Neural progenitor cell (in vitro differentiated cells): ENCODE measurements around the gene MLKL. TPM values are rescaled to one million over a fixed set of nuclear protein-coding genes. Genes with fewer than 3 reads are reported as not detected.

ENCODE experiments used
- DNase-seq: peaks from one replicate; pipeline ENCODE4 v3.0.0-alpha.2; 2016; ENCODE audit warnings: low spot score
- H2AFZ ChIP-seq: fragments of 200-600 bp; sonication (generic); replicated peaks from 2 replicates; pipeline ENCODE4 v1.6.1; 2016; ENCODE audit warnings: antibody characterized with exemption
- H3F3A ChIP-seq: fragments of 200-600 bp; sonication (generic); 2 replicates; pipeline ENCODE4 v1.6.1; 2016; ENCODE audit warnings: antibody characterized with exemption, low read depth
- H3K27ac ChIP-seq: fragments of 200-600 bp; sonication (generic); 2 replicates; pipeline ENCODE4 v1.5.1; 2016; ENCODE audit warnings: mild to moderate bottlenecking
- H3K27me3 ChIP-seq: fragments of 200-600 bp; sonication (generic); 2 replicates; pipeline ENCODE4 v1.6.1; 2016; ENCODE audit warnings: mild to moderate bottlenecking, moderate library complexity
- H3K36me3 ChIP-seq: fragments of 200-600 bp; sonication (generic); 2 replicates; pipeline ENCODE4 v1.5.1; 2016
- H3K4me1 ChIP-seq: fragments of 200-600 bp; sonication (generic); 2 replicates; pipeline ENCODE4 v1.6.1; 2016; ENCODE audit warnings: mixed run types
- H3K4me2 ChIP-seq: fragments of 200-600 bp; sonication (generic); 2 replicates; pipeline ENCODE4 v1.6.1; 2016
- H3K4me3 ChIP-seq: fragments of 200-600 bp; sonication (generic); 2 replicates; pipeline ENCODE4 v1.5.1; 2016
- H3K79me2 ChIP-seq: fragments of 200-600 bp; sonication (generic); 2 replicates; pipeline ENCODE4 v1.6.1; 2016; ENCODE audit warnings: low read depth
- H3K9ac ChIP-seq: fragments of 200-600 bp; sonication (generic); 2 replicates; pipeline ENCODE4 v1.6.1; 2016
- H3K9me3 ChIP-seq: fragments of 200-600 bp; sonication (generic); 2 replicates; pipeline ENCODE4 v1.5.1; 2016; ENCODE audit warnings: low read depth
- H4K20me1 ChIP-seq: fragments of 200-600 bp; sonication (generic); 2 replicates; pipeline ENCODE4 v1.6.1; 2016; ENCODE audit warnings: low read depth
- H3K27ac Mint-ChIP-seq: 3 replicates; pipeline ENCODE4 v1.8.0; 2021; ENCODE audit warnings: mixed read lengths
- H3K27me3 Mint-ChIP-seq: 2 replicates; pipeline ENCODE4 v1.8.0; 2022; ENCODE audit warnings: low read depth, mild to moderate bottlenecking, inconsistent platforms, moderate library complexity, mixed read lengths; ENCODE audit not compliant: insufficient read depth
- H3K36me3 Mint-ChIP-seq: 3 replicates; pipeline ENCODE4 v1.8.0; 2021; ENCODE audit warnings: mixed read lengths
- H3K4me1 Mint-ChIP-seq: 3 replicates; pipeline ENCODE4 v1.8.0; 2021; ENCODE audit warnings: mixed read lengths
- H3K4me3 Mint-ChIP-seq: 3 replicates; pipeline ENCODE4 v1.8.0; 2021; ENCODE audit warnings: mild to moderate bottlenecking, moderate library complexity, mixed read lengths
- H3K9me3 Mint-ChIP-seq: 3 replicates; pipeline ENCODE4 v1.8.0; 2020; ENCODE audit warnings: mixed read lengths
- EZH2 ChIP-seq: fragments of 200-600 bp; sonication (generic); IDR thresholded peaks from 2 replicates; pipeline ENCODE4 v1.6.1; 2017; ENCODE audit warnings: antibody characterized with exemption, mild to moderate bottlenecking, moderate library complexity
- EZH2phosphoT487 ChIP-seq: fragments of 200-600 bp; sonication (generic); IDR thresholded peaks from 2 replicates; pipeline ENCODE4 v1.6.1; 2017; ENCODE audit warnings: antibody characterized with exemption
- total RNA-seq: library from RNA; depleted of rRNA; stranded (reverse); fragments of >200 nt; gene quantifications from 2 replicates; pipeline ENCODE4 v1.2.3, GENCODE V29; 2015; ENCODE audit warnings: low replicate concordance
- TF ChIP-seq, protein P1 (sequence below): fragments of 200-600 bp; sonication (generic); IDR thresholded peaks from 2 replicates; pipeline ENCODE4 v1.5.1; 2017; ENCODE audit warnings: antibody characterized with exemption, mild to moderate bottlenecking

Gene MLKL
- total RNA-seq, 1 donor from 2014 or later: 0.04 TPM

GRCh38 chr16:74626741-74627416 is 73.8 kb downstream of the MLKL start:
- Histone ChIP-seq H3K9ac (no peak overlapping the region), H3K4me2 (no peak overlapping the region), H3K9me3 (no peaks in the 10 kb centered on the region), H3K27ac (no peak overlapping the region), H3F3A (peaks cover 4% of the 10 kb centered on the region), H3K27me3 (no peaks in the 10 kb centered on the region), H2AFZ (no peak overlapping the region), H4K20me1 (peaks cover 30% of the 10 kb centered on the region), H3K4me1 (no peaks in the 10 kb centered on the region), H3K79me2 (peaks cover 4% of the 10 kb centered on the region), H3K36me3 (peaks cover 22% of the 10 kb centered on the region), H3K4me3 (no peak overlapping the region)
- H3K4me1 Mint-ChIP-seq: no peaks in the 10 kb centered on the region
- H3K9me3 Mint-ChIP-seq: no peaks in the 10 kb centered on the region
- TF ChIP-seq, protein P1, sequence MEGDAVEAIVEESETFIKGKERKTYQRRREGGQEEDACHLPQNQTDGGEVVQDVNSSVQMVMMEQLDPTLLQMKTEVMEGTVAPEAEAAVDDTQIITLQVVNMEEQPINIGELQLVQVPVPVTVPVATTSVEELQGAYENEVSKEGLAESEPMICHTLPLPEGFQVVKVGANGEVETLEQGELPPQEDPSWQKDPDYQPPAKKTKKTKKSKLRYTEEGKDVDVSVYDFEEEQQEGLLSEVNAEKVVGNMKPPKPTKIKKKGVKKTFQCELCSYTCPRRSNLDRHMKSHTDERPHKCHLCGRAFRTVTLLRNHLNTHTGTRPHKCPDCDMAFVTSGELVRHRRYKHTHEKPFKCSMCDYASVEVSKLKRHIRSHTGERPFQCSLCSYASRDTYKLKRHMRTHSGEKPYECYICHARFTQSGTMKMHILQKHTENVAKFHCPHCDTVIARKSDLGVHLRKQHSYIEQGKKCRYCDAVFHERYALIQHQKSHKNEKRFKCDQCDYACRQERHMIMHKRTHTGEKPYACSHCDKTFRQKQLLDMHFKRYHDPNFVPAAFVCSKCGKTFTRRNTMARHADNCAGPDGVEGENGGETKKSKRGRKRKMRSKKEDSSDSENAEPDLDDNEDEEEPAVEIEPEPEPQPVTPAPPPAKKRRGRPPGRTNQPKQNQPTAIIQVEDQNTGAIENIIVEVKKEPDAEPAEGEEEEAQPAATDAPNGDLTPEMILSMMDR: no peak
- no peak for TF ChIP-seq EZH2phosphoT487
- TF ChIP-seq EZH2: no peak
- H3K27me3 Mint-ChIP-seq: peaks cover 4% of the 10 kb centered on the region
- DNase-seq: no peak
- no peak overlapping the region for H3K27ac Mint-ChIP-seq
- no peak overlapping the region for H3K4me3 Mint-ChIP-seq
- H3K36me3 Mint-ChIP-seq: peaks cover 23% of the 10 kb centered on the region

DNA sequence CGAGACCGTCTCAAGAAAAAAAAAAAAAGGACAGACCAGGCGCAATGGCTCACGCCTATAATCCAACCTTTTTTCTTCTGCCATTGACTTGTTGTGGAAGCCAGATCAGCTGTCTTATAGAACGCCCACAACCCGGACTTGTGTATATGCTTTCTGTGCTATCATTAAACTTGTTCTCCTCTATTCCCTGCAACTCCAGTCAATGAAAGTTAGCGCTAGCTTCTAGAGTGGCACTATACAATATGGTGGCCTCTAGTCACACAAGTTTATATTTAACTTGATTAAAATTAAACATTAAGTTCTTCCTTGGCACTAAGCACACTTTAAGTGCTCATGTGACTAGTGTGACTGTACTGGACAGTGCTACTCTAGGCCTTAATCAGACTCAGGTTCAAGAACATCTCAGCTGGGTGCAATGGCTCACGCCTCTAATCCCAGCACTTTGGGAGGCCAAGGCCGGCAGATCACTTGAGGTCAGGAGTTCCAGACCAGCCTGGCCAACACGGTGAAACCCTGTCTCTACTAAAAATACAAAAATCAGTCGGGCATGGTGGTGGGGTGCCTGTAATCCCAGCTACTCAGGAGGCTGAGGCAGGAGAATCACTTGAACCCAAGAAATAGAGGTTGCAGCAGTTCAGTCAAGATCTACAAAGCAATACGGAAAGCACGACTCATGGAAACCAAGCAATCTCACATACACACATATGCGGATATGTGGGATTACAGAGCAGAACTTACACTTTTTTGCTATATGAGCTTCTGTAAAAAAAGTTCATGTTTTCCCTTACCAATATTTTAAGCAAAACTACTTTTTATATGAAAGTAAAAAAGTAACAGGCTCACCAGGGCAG is 74.9 kb downstream of the MLKL start:
- Histone ChIP-seq H3K4me1 (no peaks in the 10 kb centered on the region), H3F3A (peaks cover 4% of the 10 kb centered on the region), H3K4me2 (no peak overlapping the region), H3K9ac (no peak overlapping the region), H3K79me2 (peaks cover 4% of the 10 kb centered on the region), H3K27me3 (no peaks in the 10 kb centered on the region), H3K36me3 (peaks cover 19% of the 10 kb centered on the region), H3K9me3 (no peaks in the 10 kb centered on the region), H4K20me1 (peaks cover 34% of the 10 kb centered on the region), H3K4me3 (no peak overlapping the region), H3K27ac (no peak overlapping the region), H2AFZ (no peak overlapping the region)
- H3K4me1 Mint-ChIP-seq: no peaks in the 10 kb centered on the region
- H3K27me3 Mint-ChIP-seq: peaks cover 4% of the 10 kb centered on the region
- H3K36me3 Mint-ChIP-seq: peaks cover 23% of the 10 kb centered on the region
- no peak overlapping the region for H3K4me3 Mint-ChIP-seq
- no peak for DNase-seq
- TF ChIP-seq, protein P1: no peak
- TF ChIP-seq EZH2 (no peak), EZH2phosphoT487 (no peak)
- no peak overlapping the region for H3K27ac Mint-ChIP-seq
- no peaks in the 10 kb centered on the region for H3K9me3 Mint-ChIP-seq

GRCh38 chr16:74623839-74624235 is 76.8 kb downstream of the MLKL start:
- Histone ChIP-seq H4K20me1 (peaks cover 27% of the 10 kb centered on the region), H3K9ac (no peak overlapping the region), H3K79me2 (peaks cover 4% of the 10 kb centered on the region), H3K4me2 (no peak overlapping the region), H3K36me3 (peaks cover 18% of the 10 kb centered on the region), H2AFZ (no peak overlapping the region), H3K4me3 (no peak overlapping the region), H3K27ac (no peak overlapping the region), H3K4me1 (no peaks in the 10 kb centered on the region), H3K27me3 (no peaks in the 10 kb centered on the region), H3F3A (peaks cover 4% of the 10 kb centered on the region), H3K9me3 (no peaks in the 10 kb centered on the region)
- no peaks in the 10 kb centered on the region for H3K4me1 Mint-ChIP-seq
- TF ChIP-seq EZH2 (no peak), EZH2phosphoT487 (no peak)
- TF ChIP-seq, protein P1: no peak
- no peaks in the 10 kb centered on the region for H3K9me3 Mint-ChIP-seq
- peaks cover 17% of the 10 kb centered on the region for H3K36me3 Mint-ChIP-seq
- H3K27me3 Mint-ChIP-seq: peaks cover 2% of the 10 kb centered on the region
- H3K27ac Mint-ChIP-seq: no peak overlapping the region
- H3K4me3 Mint-ChIP-seq: no peak overlapping the region
- DNase-seq: no peak
